H1 (cell line): ENCODE measurements around the gene HOXB5. TPM values are rescaled to one million over a fixed set of nuclear protein-coding genes. Genes with fewer than 3 reads are reported as not detected.

Source experiments
- CTCF ChIA-PET: fragments of 300-600 bp; sonication (Branson Sonifier 250); formaldehyde crosslinking; loops from one replicate; lab custom pipeline; 2021; ENCODE audit not compliant: partially characterized antibody; lab: Charles Lee
- POLR2A ChIA-PET: fragments of 300-600 bp; sonication (Branson Sonifier 250); formaldehyde crosslinking; loops from one replicate; lab custom pipeline; 2021; ENCODE audit warnings: inconsistent platforms; ENCODE audit not compliant: partially characterized antibody; lab: Charles Lee
- DNase-seq, 2 experiments: peaks; one replicate each; pipeline versions ENCODE4 v3.0.0 to v3.0.0-alpha.2; 2010 to 2022; ENCODE audit warnings: low spot score in 2 of 2, low read depth in 1 of 2, mixed read lengths in 1 of 2
- FAIRE-seq: peaks from 2 replicates; lab custom pipeline; 2011; peaks lifted over from hg19 to GRCh38; lab: Jason Lieb, UNC
- H2AFZ ChIP-seq: 2 replicates; pipeline ENCODE4 v1.8.1; 2012; ENCODE audit warnings: low read length, inconsistent platforms
- H2AK5ac ChIP-seq: 2 replicates; pipeline ENCODE4 v1.6.1; 2013; ENCODE audit warnings: low read depth, low read length
- H2BK120ac ChIP-seq: replicated peaks from 2 replicates; pipeline ENCODE3; 2013; ENCODE audit warnings: low read depth, low read length, inconsistent platforms
- H2BK12ac ChIP-seq: 2 replicates; pipeline ENCODE4 v1.6.1; 2013; ENCODE audit warnings: low read depth, low read length
- H2BK15ac ChIP-seq: 2 replicates; pipeline ENCODE4 v1.6.1; 2013; ENCODE audit warnings: low read length
- H2BK20ac ChIP-seq: 2 replicates; pipeline ENCODE4 v1.6.1; 2013; ENCODE audit warnings: low read length
- H2BK5ac ChIP-seq: 2 replicates; pipeline ENCODE4 v1.6.1; 2013; ENCODE audit warnings: low read depth, low read length
- H3K14ac ChIP-seq: 2 replicates; pipeline ENCODE4 v1.6.1; 2013; ENCODE audit warnings: inconsistent platforms; ENCODE audit not compliant: insufficient read length
- H3K18ac ChIP-seq: 2 replicates; pipeline ENCODE4 v1.6.1; 2013; ENCODE audit warnings: low read length; ENCODE audit errors: extremely low read depth
- H3K23ac ChIP-seq: 2 replicates; pipeline ENCODE4 v1.6.1; 2013; ENCODE audit warnings: inconsistent platforms; ENCODE audit not compliant: insufficient read length
- H3K23me2 ChIP-seq: 2 replicates; pipeline ENCODE4 v1.6.1; 2013; ENCODE audit warnings: low read depth, low read length
- H3K27ac ChIP-seq: 2 replicates; pipeline ENCODE4 v1.6.1; 2011; ENCODE audit warnings: low read depth, low read length, inconsistent platforms
- H3K27me3 ChIP-seq, 4 experiments: replicated peaks in 1 of 4; 1 replicate in 1 of 4; 2 replicates in 3 of 4; pipeline versions ENCODE4 v1.6.1 to v1.8.1; 2011 to 2013; ENCODE audit warnings: low read length in 3 of 4, mild to moderate bottlenecking in 3 of 4, inconsistent platforms in 2 of 4, mixed read lengths in 2 of 4, moderate library complexity in 1 of 4; ENCODE audit not compliant: control insufficient read depth in 3 of 4, insufficient read depth in 3 of 4; ENCODE audit errors: extremely low read depth in 1 of 4
- H3K36me3 ChIP-seq, 4 experiments: 2 replicates each; pipeline versions ENCODE4 v1.6.1 to v1.8.1; 2011 to 2013; ENCODE audit warnings: mild to moderate bottlenecking in 4 of 4, low read length in 3 of 4, moderate library complexity in 2 of 4, control low read depth in 1 of 4, inconsistent platforms in 1 of 4; ENCODE audit not compliant: insufficient read depth in 4 of 4, control insufficient read depth in 2 of 4
- H3K4ac ChIP-seq: replicated peaks from 2 replicates; pipeline ENCODE3; 2013; ENCODE audit warnings: low read length, low read depth, mixed read lengths, inconsistent platforms; ENCODE audit not compliant: insufficient read length
- H3K4me1 ChIP-seq, 4 experiments: replicated peaks in 1 of 4; 1 replicate in 1 of 4; 2 replicates in 3 of 4; pipeline versions ENCODE4 v1.6.1 to v1.8.1; 2011 to 2013; ENCODE audit warnings: low read length in 3 of 4, inconsistent platforms in 2 of 4, mixed read lengths in 1 of 4; ENCODE audit not compliant: insufficient read depth in 4 of 4, control insufficient read depth in 3 of 4
- H3K4me2 ChIP-seq, 2 experiments: 2 replicates each; pipeline versions ENCODE4 v1.6.1 to v1.8.1; 2011 to 2013; ENCODE audit warnings: low read depth in 2 of 2, low read length in 2 of 2, control low read depth in 1 of 2, inconsistent platforms in 1 of 2, mild to moderate bottlenecking in 1 of 2; ENCODE audit not compliant: insufficient read depth in 1 of 2
- H3K4me3 ChIP-seq, 4 experiments: fragments of 200-600, 300-600 bp in 1 of 4; sonication (generic), shearing (Covaris generic), sonication (Bioruptor Twin) in 1 of 4; 2 replicates each; pipeline versions ENCODE4 v1.5.1 to v1.8.1; 2011 to 2016; ENCODE audit warnings: low read length in 4 of 4, low read depth in 3 of 4, control low read depth in 2 of 4, inconsistent platforms in 2 of 4, mild to moderate bottlenecking in 2 of 4, mixed read lengths in 1 of 4, moderate library complexity in 1 of 4; ENCODE audit not compliant: insufficient read depth in 2 of 4; ENCODE audit errors: extremely low read depth in 1 of 4
- H3K56ac ChIP-seq: replicated peaks from 2 replicates; pipeline ENCODE3; 2013; ENCODE audit warnings: low read depth, mild to moderate bottlenecking, mixed read lengths, low read length, inconsistent platforms; ENCODE audit not compliant: insufficient read length
- H3K79me1 ChIP-seq: 2 replicates; pipeline ENCODE4 v1.6.1; 2013; ENCODE audit warnings: low read depth, low read length, control low read depth
- H3K79me2 ChIP-seq, 2 experiments: 2 replicates each; pipeline versions ENCODE4 v1.6.1 to v1.8.1; 2012 to 2013; ENCODE audit warnings: low read length in 2 of 2, mild to moderate bottlenecking in 2 of 2, inconsistent platforms in 1 of 2; ENCODE audit not compliant: insufficient read depth in 2 of 2, control insufficient read depth in 1 of 2
- H3K9ac ChIP-seq, 4 experiments: replicated peaks in 1 of 4; 1 replicate in 1 of 4; 2 replicates in 3 of 4; pipeline versions ENCODE4 v1.6.1 to v1.8.1; 2011 to 2013; ENCODE audit warnings: low read depth in 3 of 4, low read length in 3 of 4, control low read depth in 2 of 4, mild to moderate bottlenecking in 2 of 4, moderate library complexity in 2 of 4, inconsistent platforms in 1 of 4; ENCODE audit errors: extremely low read depth in 1 of 4
- H3K9me3 ChIP-seq, 2 experiments: 2 replicates each; pipeline versions ENCODE4 v1.6.1 to v1.8.1; 2012 to 2013; ENCODE audit warnings: mild to moderate bottlenecking in 2 of 2, moderate library complexity in 2 of 2, control low read depth in 1 of 2, inconsistent platforms in 1 of 2, low read depth in 1 of 2, low read length in 1 of 2, mixed read lengths in 1 of 2; ENCODE audit not compliant: insufficient read depth in 2 of 2
- H4K20me1 ChIP-seq, 2 experiments: replicated peaks in 1 of 2; 2 replicates each; pipeline versions ENCODE3 to v1.8.1; 2011 to 2013; ENCODE audit warnings: inconsistent platforms in 2 of 2, low read length in 2 of 2, mild to moderate bottlenecking in 1 of 2; ENCODE audit not compliant: insufficient read depth in 2 of 2, control insufficient read depth in 1 of 2
- H4K5ac ChIP-seq: 2 replicates; pipeline ENCODE4 v1.6.1; 2013; ENCODE audit warnings: low read length, low read depth, mixed read lengths, inconsistent platforms; ENCODE audit not compliant: insufficient read length
- H4K8ac ChIP-seq: 2 replicates; pipeline ENCODE4 v1.8.0; 2013; ENCODE audit warnings: mild to moderate bottlenecking, moderate library complexity, low read length, inconsistent platforms; ENCODE audit not compliant: insufficient read depth; ENCODE audit errors: extremely low read depth
- H4K91ac ChIP-seq: replicated peaks from 2 replicates; pipeline ENCODE3; 2013; ENCODE audit warnings: low read length, mixed read lengths, inconsistent platforms; ENCODE audit not compliant: insufficient read length
- CHD2 ChIP-seq: IDR thresholded peaks from 2 replicates; pipeline ENCODE4 v1.6.1; 2012; ENCODE audit warnings: low read length, improper control_type of control experiment
- RNF2 ChIP-seq: fragments of 200-900, 300-1000 bp; sonication (generic); IDR thresholded peaks from 2 replicates; pipeline ENCODE4 v1.7.1; 2016; ENCODE audit warnings: borderline replicate concordance, low read depth, mild to moderate bottlenecking, antibody characterized with exemption, low read length; ENCODE audit not compliant: poor library complexity, severe bottlenecking; ENCODE audit errors: missing control alignments
- SUZ12 ChIP-seq: fragments of 200-600 bp; sonication (generic); IDR thresholded peaks from 2 replicates; pipeline ENCODE4 v1.6.1; 2012; ENCODE audit warnings: mild to moderate bottlenecking, inconsistent platforms, low read length, moderate library complexity, mixed read lengths
- TEAD4 ChIP-seq: IDR thresholded peaks from 2 replicates; pipeline ENCODE4 v1.6.1; 2012; ENCODE audit warnings: low read depth, low read length, inconsistent platforms, mixed read lengths
- WGBS, 2 experiments: shearing (Covaris generic) in 1 of 2; methylation state at CpG; one replicate each; pipeline versions ENCODE4 v1.1.6 to v1.1.7; 2013 to 2015; ENCODE audit warnings: low lambda C conversion rate in 2 of 2, mixed read lengths in 2 of 2, inconsistent platforms in 1 of 2, low coverage in 1 of 2, missing lambda C conversion rate in 1 of 2; ENCODE audit not compliant: insufficient replicate concordance in 2 of 2, insufficient coverage in 1 of 2, insufficient read length in 1 of 2; ENCODE audit errors: extremely low coverage in 1 of 2, missing lambda C conversion rate in 1 of 2; 5-methylcytosine and 5-hydroxymethylcytosine counted together
- polyA plus RNA-seq, 7 experiments: library from polyadenylated mRNA; depleted of rRNA in 3 of 7; stranded (reverse) in 5 of 7; unstranded in 2 of 7; fragments of >200 nt in 5 of 7; fragments of 200-250 nt in 2 of 7; gene quantifications; 1 replicate in 5 of 7; 2 replicates in 1 of 7; 4 replicates in 1 of 7; pipeline versions ENCODE4 v1.2.1 to v1.2.3, GENCODE V29; 2011 to 2013; ENCODE audit warnings: missing spikeins in 2 of 7, mixed read lengths in 2 of 7
- total RNA-seq: library from RNA; stranded (reverse); fragmentation: NEBNext Ultra II Directional; extraction: Animal tissue kit (Norgen Biotek cat#: 25700); gene quantifications from 2 replicates; pipeline ENCODE4 v1.2.1, GENCODE V29; 2021

The HOXB5 gene
- total and polyA plus RNA-seq, 2 of the 8 experiments (the other 6 are each of a cell fraction or from before 2014, with no cell fraction given), result not detected

- TF ChIP-seq CHD2 (no peak), SUZ12 (peak; percentile 35; the same call in 1 of the 2 replicates), TEAD4 (no peak), RNF2 (peak; percentile 74)
- no peak overlapping the region for H2BK12ac ChIP-seq
- no peak overlapping the region for H2AFZ ChIP-seq
- 17% methylated on average over 5 of the region's 5 CpGs; no CpG with 5 or more reads in 1 of the 2 experiments for WGBS, 2 experiments
- H3K36me3 ChIP-seq, result peaks cover 0 to 12% (median 0%) of the 10 kb centered on the region in 4 experiments; a peak in 1 of 8 replicates
- H3K14ac ChIP-seq, result no peak overlapping the region
- no peak overlapping the region for H2BK5ac ChIP-seq
- H2BK120ac ChIP-seq, result no peak overlapping the region
- H3K18ac ChIP-seq, result no peak overlapping the region
- H2BK15ac ChIP-seq, result no peak overlapping the region
- no peak overlapping the region for H3K27ac ChIP-seq
- ChIA-PET CTCF (interaction anchor here (0.7 to 4.7 kb wide), 23 partner anchors 9 to 372 kb away, joined by 3 to 24 read pairs (median 5); no protein-coding TSS in a partner anchor), POLR2A (interaction anchor here (0.6 to 1.6 kb wide), 3 partner anchors 12 to 158 kb away, joined by 3 to 4 read pairs (median 4); no protein-coding TSS in a partner anchor)
- H3K23me2 ChIP-seq, result no peaks in the 10 kb centered on the region
- H4K20me1 ChIP-seq, result peaks cover 23 to 37% of the 10 kb centered on the region in 2 experiments
- H2BK20ac ChIP-seq, result no peak overlapping the region
- H4K8ac ChIP-seq, result no peak overlapping the region
- no peak overlapping the region for H3K56ac ChIP-seq
- no peaks in the 10 kb centered on the region; a peak in 1 of 4 replicates for H3K9me3 ChIP-seq
- peaks cover 99 to 100% (median 100%) of the 10 kb centered on the region in 4 experiments for H3K27me3 ChIP-seq
- no peak for FAIRE-seq
- no peak overlapping the region for H4K5ac ChIP-seq
- H2AK5ac ChIP-seq, result no peak overlapping the region
- H3K4me3 ChIP-seq, result no peak overlapping the region
- H3K9ac ChIP-seq, result no peak overlapping the region
- no peak overlapping the region for H3K23ac ChIP-seq
- H3K4ac ChIP-seq, result no peak overlapping the region
- H3K4me2 ChIP-seq, result no peak overlapping the region
- H3K4me1 ChIP-seq, result peaks cover 0 to 3% (median 0%) of the 10 kb centered on the region in 4 experiments; a peak in 3 of 7 replicates
- H3K79me1 ChIP-seq, result no peaks in the 10 kb centered on the region
- DNase-seq, result no peak
- no peaks in the 10 kb centered on the region for H3K79me2 ChIP-seq
- H4K91ac ChIP-seq, result no peak overlapping the region
These were observed 6.1 kb downstream of the HOXB5 start for GRCh38 chr17:48587276-48588073.
